Thoracic aorta (tissue), 2 donors: ENCODE data around the gene UBE2QL1. TPM values are rescaled to one million over a fixed set of nuclear protein-coding genes. Genes with fewer than 3 reads are reported as not detected.

ENCODE experiments used
- ATAC-seq: fragments of 150-250 bp; one replicate; pipeline ENCODE4 v1.8.0; 2017; ENCODE audit warnings: low read depth; ENCODE audit not compliant: insufficient number of reproducible peaks, low FRiP score
- DNase-seq: peaks from one replicate; pipeline ENCODE4 v3.0.0-alpha.2; 2020; ENCODE audit warnings: low spot score
- H3K27ac ChIP-seq, 2 donors: fragments of 200-600 bp; sonication (generic); 1 replicate in 1 of 2; 2 replicates in 1 of 2; pipeline ENCODE4 v1.5.1; 2016; ENCODE audit warnings: mild to moderate bottlenecking in 2 of 2, moderate library complexity in 2 of 2
- H3K27me3 ChIP-seq: fragments of 200-600 bp; sonication (generic); replicated peaks from 2 replicates; pipeline ENCODE4 v1.6.0; 2016; ENCODE audit warnings: mild to moderate bottlenecking; ENCODE audit not compliant: insufficient read depth
- H3K36me3 ChIP-seq: fragments of 200-600 bp; sonication (generic); one replicate; pipeline ENCODE4 v1.5.1; 2016
- H3K4me1 ChIP-seq, 2 donors: fragments of 200-600 bp; sonication (generic); 1 replicate in 1 of 2; 2 replicates in 1 of 2; pipeline versions ENCODE4 v1.5.1 to v1.6.0; 2016; ENCODE audit warnings: low read depth in 2 of 2, mild to moderate bottlenecking in 1 of 2; ENCODE audit not compliant: control insufficient read depth in 1 of 2
- H3K4me3 ChIP-seq: fragments of 200-600 bp; sonication (generic); 2 replicates; pipeline ENCODE4 v1.5.1; 2016; ENCODE audit warnings: mild to moderate bottlenecking
- H3K9me3 ChIP-seq: fragments of 200-600 bp; sonication (generic); 2 replicates; pipeline ENCODE4 v1.5.1; 2016
- total RNA-seq, 2 donors: library from RNA; depleted of rRNA; stranded (reverse); fragments of >200 nt; gene quantifications; one replicate each; pipeline versions ENCODE4 v1.1.0 to v1.2.3, GENCODE V29; 2016
- TF ChIP-seq, protein P1 (sequence below): fragments of 200-600 bp; sonication (generic); IDR thresholded peaks from one replicate; pipeline ENCODE4 v1.5.1; 2019; ENCODE audit warnings: antibody characterized with exemption

UBE2QL1 gene
- total RNA-seq, 2 donors from 2014 or later: 3.2 to 3.5 TPM

DNA sequence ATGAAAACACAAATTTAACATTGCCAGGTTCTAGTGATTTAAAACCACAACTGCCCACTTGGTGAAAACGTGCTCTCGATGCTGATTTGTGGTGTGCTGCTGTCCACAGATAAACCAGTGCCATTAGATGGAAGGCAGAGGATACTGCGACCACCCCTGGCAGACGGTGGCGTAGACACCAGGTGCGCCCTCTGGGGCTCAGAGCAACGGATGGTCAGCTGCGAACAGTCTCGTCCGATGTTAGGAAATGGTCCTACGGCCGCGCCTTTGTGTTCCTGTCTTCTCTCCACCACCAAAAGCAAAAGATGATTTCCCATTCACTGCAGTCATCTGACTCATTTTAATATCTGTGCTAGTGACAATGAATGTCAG is 43.2 kb downstream of the UBE2QL1 start:
- DNase-seq (no peak), ATAC-seq (no peak)
- H3K4me3 ChIP-seq: no peak overlapping the region
- H3K36me3 ChIP-seq: no peaks in the 10 kb centered on the region
- no peaks in the 10 kb centered on the region for H3K9me3 ChIP-seq
- peaks cover 2 to 18% of the 10 kb centered on the region in 2 donors for H3K4me1 ChIP-seq
- TF ChIP-seq, protein P1, sequence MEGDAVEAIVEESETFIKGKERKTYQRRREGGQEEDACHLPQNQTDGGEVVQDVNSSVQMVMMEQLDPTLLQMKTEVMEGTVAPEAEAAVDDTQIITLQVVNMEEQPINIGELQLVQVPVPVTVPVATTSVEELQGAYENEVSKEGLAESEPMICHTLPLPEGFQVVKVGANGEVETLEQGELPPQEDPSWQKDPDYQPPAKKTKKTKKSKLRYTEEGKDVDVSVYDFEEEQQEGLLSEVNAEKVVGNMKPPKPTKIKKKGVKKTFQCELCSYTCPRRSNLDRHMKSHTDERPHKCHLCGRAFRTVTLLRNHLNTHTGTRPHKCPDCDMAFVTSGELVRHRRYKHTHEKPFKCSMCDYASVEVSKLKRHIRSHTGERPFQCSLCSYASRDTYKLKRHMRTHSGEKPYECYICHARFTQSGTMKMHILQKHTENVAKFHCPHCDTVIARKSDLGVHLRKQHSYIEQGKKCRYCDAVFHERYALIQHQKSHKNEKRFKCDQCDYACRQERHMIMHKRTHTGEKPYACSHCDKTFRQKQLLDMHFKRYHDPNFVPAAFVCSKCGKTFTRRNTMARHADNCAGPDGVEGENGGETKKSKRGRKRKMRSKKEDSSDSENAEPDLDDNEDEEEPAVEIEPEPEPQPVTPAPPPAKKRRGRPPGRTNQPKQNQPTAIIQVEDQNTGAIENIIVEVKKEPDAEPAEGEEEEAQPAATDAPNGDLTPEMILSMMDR: no peak
- H3K27me3 ChIP-seq: no peaks in the 10 kb centered on the region
- H3K27ac ChIP-seq: no peak overlapping the region

DNA sequence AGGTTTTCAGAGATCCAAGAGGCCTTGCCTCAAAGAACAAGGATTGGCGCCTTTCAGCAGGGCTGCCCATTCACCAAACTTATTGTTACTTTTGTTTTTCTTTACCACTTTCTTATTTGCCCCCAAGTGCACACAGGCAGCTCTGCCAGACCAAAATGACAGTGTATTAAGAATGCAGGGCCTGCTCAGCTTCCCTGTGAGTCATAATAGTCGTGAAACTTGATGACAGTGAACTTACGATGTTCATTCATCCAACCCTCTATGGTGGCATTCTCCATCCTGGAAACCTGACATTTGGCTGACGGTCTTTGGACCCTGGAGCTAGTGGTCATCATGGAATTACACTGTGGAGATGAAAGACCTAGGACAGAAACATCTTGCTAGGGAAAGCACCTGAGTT is 44.3 kb downstream of the UBE2QL1 start:
- H3K4me3 ChIP-seq: no peak overlapping the region
- no peak for ATAC-seq
- DNase-seq: no peak
- peaks cover 2 to 14% of the 10 kb centered on the region in 2 donors for H3K4me1 ChIP-seq
- no peaks in the 10 kb centered on the region for H3K27me3 ChIP-seq
- H3K36me3 ChIP-seq: no peaks in the 10 kb centered on the region
- TF ChIP-seq, protein P1: no peak
- H3K27ac ChIP-seq: no peak overlapping the region
- H3K9me3 ChIP-seq: no peaks in the 10 kb centered on the region

DNA sequence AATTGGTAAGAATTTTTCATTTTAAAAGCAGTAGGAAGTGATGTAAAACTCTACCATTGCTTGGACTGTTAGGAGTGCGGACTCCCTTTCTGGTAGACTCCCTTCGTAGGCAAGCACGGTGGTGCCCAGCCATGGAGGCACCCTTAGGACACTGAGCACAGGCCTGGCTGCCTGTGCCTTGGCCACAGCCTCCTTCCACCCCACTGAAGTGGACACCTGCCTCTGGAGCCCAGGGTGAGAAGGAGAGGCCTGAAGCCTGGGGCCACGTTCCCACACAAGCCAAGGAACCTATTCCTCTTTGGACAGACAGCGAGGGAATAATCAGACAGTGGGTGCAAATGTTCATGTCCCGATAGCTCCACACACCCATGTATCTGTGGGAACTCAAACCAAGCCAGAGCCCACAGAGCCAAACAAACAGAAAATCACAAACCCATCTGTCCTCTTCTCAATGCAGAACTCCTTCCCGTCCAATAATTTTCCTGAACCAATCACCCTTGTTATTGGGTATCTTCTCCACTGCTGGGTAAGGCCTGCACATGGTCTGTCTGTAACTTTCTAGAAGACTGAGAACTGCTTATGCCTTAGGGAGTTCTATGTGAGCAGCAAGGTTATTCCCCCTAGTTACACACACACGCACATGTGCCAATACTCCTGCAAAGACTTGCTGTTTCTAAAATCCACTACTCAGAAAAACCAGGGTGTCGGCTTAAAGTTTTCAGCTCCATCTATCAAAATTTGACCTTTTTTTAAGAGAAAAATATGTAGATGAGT is 45.2 kb downstream of the UBE2QL1 start:
- H3K36me3 ChIP-seq: no peaks in the 10 kb centered on the region
- no peak for ATAC-seq
- no peak overlapping the region for H3K4me3 ChIP-seq
- no peak overlapping the region for H3K27ac ChIP-seq
- DNase-seq: no peak
- no peaks in the 10 kb centered on the region for H3K27me3 ChIP-seq
- TF ChIP-seq, protein P1: no peak
- no peaks in the 10 kb centered on the region for H3K9me3 ChIP-seq
- H3K4me1 ChIP-seq: peaks cover 2 to 12% of the 10 kb centered on the region in 2 donors

DNA sequence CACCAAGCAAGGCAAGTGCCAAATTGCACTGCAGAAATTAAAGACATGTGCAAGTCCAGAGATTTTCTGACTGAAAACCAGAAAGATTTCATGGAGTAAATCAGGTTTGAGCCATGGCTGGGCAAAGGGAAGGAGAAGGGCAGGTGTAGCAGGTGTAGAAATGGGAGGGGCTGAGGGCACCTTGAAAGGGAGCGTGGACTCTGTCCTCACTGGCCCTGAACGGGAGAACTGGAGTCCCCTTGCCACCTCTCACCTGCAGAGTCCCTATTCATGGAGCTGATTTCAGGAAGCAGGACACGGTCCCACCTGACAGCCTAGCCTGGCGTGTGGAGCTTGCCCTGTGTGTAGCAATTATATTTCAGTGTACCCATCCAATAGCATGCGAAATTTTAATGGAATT is 46.3 kb downstream of the UBE2QL1 start:
- TF ChIP-seq, protein P1: no peak
- no peaks in the 10 kb centered on the region for H3K36me3 ChIP-seq
- ATAC-seq: no peak
- no peak overlapping the region for H3K4me3 ChIP-seq
- no peak overlapping the region for H3K27ac ChIP-seq
- no peaks in the 10 kb centered on the region for H3K9me3 ChIP-seq
- peaks cover 2 to 12% of the 10 kb centered on the region in 2 donors for H3K4me1 ChIP-seq
- H3K27me3 ChIP-seq: no peaks in the 10 kb centered on the region
- DNase-seq: no peak

DNA sequence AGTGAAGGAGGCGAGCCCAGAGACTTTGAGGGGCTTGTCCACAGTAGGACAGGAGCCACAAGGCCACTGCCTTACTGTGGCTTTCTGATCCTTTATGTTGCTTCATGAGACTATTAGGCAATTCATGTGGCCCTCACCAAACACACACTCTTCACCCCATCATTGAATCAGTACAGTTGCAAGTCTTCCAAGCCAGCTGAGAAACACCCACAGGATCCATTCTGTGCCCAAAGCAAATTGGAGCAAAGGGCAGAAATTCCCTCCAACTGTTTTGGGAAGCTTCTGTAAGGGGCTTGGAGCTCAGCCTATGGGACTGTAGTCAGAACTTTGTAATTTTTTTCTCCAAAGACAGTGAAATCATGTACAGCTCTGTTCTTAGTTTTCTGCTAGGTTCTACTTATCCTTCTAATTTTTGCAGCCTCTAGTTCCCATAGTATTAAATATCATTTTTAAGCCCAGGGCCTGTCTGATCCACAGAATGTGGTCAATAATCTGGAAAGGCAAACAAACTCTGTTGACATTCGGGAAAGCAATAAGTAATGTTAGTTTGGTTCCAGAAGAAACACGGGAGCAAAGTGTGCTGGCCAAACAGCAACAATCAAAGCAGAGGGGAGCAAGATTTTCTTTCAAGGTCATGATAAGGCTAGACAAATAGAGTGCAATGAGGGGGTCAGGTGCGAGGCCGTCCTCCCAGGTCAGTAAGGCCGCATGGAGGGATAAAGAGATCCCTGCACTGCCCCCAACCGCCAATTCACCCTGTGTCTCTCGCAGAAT is 47.0 kb downstream of the UBE2QL1 start:
- H3K9me3 ChIP-seq: no peaks in the 10 kb centered on the region
- H3K36me3 ChIP-seq: no peaks in the 10 kb centered on the region
- DNase-seq (no peak), ATAC-seq (no peak)
- H3K27me3 ChIP-seq: no peaks in the 10 kb centered on the region
- no peak overlapping the region for H3K27ac ChIP-seq
- TF ChIP-seq, protein P1: no peak
- H3K4me3 ChIP-seq: no peak overlapping the region
- H3K4me1 ChIP-seq: peaks cover 2 to 12% of the 10 kb centered on the region in 2 donors
